ENCODE measurements around the gene KIF3A.

Gene KIF3A

GRCh38 chr5:132662925-132663770 is 74.2 kb downstream of the KIF3A start:
- peak; percentile 40 for DNase-seq (ENCODE audit: low read depth)

GRCh38 chr5:132662004-132662401 is 75.3 kb downstream of the KIF3A start:
- no peak for DNase-seq (ENCODE audit: low read depth)

- DNase-seq (ENCODE audit: low read depth), result no peak
These were observed 75.9 kb downstream of the KIF3A start for GRCh38 chr5:132661231-132662003.

- DNase-seq (ENCODE audit: low read depth), result no peak
These were observed 77.5 kb downstream of the KIF3A start for GRCh38 chr5:132659598-132660493.

GRCh38 chr5:132658381-132659302 is 78.7 kb downstream of the KIF3A start:
- DNase-seq (ENCODE audit: low read depth), result no peak

DNA sequence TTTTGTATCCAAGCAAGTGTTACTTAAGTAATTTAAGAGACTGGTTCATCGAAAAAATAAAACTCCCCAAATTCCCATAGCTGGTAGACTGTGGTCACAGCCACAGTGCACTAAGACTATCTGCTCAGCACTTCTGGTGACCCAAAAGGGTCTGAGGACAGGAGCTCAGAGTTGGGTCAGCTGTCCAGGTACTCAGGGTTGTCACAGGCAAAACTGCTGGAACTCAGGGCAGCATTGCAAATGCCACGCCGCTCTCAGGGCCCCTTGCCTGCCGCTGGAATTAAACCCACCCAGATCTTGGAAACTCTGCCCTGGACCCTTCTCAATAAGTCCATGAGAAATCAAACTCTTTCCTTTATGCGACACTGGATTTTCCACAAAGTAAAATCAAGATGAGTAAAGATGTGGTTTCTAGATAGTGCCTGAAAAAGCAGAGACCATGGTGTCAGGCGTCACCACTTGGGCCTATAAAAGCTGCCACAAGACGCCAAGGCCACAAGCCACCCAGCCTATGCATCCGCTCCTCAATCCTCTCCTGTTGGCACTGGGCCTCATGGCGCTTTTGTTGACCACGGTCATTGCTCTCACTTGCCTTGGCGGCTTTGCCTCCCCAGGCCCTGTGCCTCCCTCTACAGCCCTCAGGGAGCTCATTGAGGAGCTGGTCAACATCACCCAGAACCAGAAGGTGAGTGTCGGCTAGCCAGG is 79.5 kb downstream of the KIF3A start, which contains the start of gene IL13:
Gene IL13 (plus strand): TSS at position 498 of the 705 bp plus-strand sequence. CDS start 14 bp downstream, at position 512.
- no peak for DNase-seq (ENCODE audit: low read depth)

- DNase-seq (ENCODE audit: low read depth), result no peak
These were observed 80.5 kb downstream of the KIF3A start for GRCh38 chr5:132656774-132657355.

DNA sequence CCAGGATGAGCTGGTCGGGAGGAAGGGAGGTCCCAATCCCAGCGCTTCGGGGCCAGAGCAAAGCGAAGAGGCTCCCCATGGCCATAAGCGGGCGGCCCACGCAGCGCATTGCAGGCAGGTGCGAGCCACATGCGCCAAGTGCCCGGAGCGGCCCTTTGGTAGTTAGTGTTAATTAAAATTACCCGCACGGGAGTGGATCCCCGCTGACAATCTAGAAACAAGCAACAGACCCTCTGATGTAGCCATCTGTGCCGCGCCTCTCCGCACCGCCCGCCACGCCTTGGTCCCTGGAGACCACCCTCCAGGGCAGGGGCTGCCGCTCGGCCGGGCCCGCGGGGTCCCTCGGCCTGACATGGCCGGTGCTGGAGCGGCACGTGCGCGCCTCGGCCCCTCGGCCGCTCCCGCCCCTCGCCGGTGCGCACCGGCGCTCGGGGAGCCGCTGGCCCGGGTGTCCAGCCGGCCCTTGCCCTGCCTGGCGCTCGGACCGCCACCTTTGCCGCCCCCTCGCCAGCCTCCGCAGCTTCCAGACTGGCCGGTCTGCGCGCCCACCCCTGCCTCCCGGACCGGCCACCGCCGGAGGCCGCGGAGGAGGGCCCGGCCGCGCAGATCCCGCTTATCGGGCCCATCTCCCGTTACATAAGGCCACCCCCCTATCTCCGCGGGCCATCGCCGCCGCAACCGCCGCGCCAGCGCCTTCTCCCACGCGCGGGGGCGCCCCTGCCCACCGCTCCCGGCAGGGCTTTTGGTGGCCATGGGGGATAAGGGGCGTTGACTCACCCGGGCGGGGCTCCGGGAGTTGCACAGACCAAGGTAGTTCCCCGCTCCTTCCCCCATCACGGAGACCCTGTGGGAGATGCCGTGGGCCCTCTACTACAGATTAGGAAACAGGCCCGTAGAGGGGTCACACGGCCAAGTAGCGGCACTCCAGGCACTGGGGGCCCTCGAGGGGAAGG is 81.2 kb downstream of the KIF3A start:
- DNase-seq (ENCODE audit: low read depth), result no peak

GRCh38 chr5:132653716-132654115 is 83.6 kb downstream of the KIF3A start:
- DNase-seq (ENCODE audit: low read depth), result no peak

- DNase-seq (ENCODE audit: low read depth), result no peak
These were observed 85.4 kb downstream of the KIF3A start for GRCh38 chr5:132651838-132652469.

DNA sequence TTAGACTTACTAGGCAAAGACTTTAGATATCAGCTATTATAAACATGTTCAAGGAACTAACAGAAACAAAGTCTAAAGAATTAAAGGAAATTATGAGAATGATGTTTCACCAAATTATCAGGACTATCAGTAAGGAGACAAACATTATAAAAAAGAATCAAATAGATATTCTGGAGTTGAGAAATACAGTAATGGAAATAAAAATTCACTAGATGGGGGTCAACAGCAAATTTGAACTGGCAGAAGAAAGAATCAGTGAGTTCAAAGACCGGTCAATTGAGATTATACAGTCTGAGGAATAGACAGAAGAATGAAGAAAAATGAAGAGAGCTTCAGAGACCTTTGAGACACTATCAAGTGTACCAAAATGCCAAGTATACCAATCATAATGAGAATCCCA is 89.0 kb downstream of the KIF3A start:
- no peak for DNase-seq (ENCODE audit: low read depth)

DNA sequence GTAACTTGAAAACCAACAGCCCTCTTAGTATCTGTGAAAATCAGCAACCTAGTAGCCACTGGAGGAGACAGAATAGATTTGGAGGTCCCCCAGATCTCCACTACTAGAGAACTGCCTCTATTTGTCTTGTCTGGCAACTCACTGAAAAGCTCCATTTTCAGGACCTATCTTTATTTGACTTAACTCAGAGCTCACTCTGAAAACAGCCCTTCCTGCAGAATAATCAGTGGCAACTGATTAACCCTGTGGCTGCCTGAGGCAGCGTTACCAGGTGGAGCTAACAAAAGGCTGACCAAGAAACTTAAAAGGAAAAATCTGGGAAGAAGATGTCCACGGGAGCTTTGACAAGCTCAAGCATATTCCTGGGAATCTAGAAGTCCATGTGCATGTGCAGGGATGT is 89.9 kb downstream of the KIF3A start:
- no peak for DNase-seq (ENCODE audit: low read depth)

DNA sequence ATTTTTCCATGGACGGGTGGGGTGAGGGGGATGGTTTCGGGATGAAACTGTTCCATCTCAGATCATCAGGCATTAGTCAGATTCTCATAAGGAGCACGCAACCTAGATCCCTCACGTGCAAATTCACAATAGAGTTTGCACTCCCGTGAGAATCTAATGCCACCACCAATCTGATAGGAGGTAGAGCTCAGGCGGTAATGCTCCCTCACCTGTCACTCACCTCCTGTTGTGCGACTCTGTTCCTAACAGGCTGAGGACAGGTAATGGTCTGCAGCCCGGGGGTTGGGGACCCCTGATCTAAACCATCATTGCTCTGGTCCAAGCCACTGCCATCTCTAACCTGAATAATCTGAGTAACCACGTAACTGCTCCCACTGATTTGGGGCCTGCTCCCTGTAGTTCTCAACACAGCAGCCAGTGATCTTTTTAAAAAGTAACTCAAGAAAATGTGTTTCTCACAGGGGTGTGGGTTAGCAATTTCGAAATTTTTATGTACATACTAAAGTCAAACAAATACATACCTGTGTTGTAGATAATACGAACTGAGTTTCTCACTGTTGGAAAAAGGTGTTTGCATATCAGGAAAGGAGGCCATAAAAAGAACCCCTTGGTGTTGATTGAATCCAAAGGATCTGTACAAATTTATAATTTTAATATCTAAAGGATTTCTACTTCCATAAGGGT is 90.6 kb downstream of the KIF3A start:
- DNase-seq (ENCODE audit: low read depth), result no peak

DNA sequence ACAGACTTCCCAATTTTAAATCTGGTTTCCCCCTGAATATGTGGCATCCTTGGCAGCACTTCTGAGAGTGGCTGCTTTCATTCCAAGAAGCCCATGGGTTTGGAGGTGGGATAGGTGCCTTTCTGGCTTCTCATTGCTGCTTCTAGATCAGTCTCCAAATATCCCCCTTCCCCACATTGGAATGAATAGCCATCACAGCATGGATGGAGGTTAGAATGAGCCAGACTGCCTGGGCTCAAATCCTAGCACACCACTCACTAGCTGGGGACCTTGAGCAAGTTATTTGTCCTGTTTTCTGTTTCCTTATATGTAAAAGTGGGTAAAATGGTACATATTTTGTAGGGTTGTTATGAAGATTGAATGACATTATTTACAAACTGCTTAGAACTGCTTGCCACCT is 93.2 kb downstream of the KIF3A start:
- no peak for DNase-seq (ENCODE audit: low read depth)
